Tibial artery (tissue), 4 donors: ENCODE data around the gene MAPKAP1.

Experiments used
- DNase-seq, 2 donors: peaks; one replicate each; pipeline ENCODE4 v3.0.0-alpha.2; 2019
- H3K27ac ChIP-seq, 2 donors: fragments of 200-600 bp; sonication (generic) in 1 of 2; 1 replicate in 1 of 2; 2 replicates in 1 of 2; pipeline ENCODE4 v1.5.1; 2018 to 2019; ENCODE audit warnings: mild to moderate bottlenecking in 1 of 2
- H3K27me3 ChIP-seq, 2 donors: fragments of 200-600 bp; sonication (generic) in 1 of 2; one replicate each; pipeline versions ENCODE4 v1.5.1 to v1.6.0; 2016 to 2019
- H3K36me3 ChIP-seq, 3 donors: fragments of 200-600 bp; sonication (generic) in 2 of 3; one replicate each; pipeline ENCODE4 v1.5.1; 2016 to 2019; ENCODE audit warnings: mild to moderate bottlenecking in 2 of 3
- H3K4me1 ChIP-seq, 4 donors: fragments of 200-600 bp; sonication (generic) in 2 of 4; 1 replicate in 3 of 4; 2 replicates in 1 of 4; pipeline ENCODE4 v1.5.1; 2016 to 2019
- H3K4me3 ChIP-seq, 2 donors: fragments of 200-600 bp; sonication (generic) in 1 of 2; 1 replicate in 1 of 2; 2 replicates in 1 of 2; pipeline ENCODE4 v1.5.1; 2018 to 2019; ENCODE audit warnings: mild to moderate bottlenecking in 2 of 2
- H3K9me3 ChIP-seq, 3 donors: fragments of 200-600 bp; sonication (generic) in 1 of 3; one replicate each; pipeline ENCODE4 v1.5.1; 2016 to 2019
- CTCF ChIP-seq, 2 experiments: fragments of 200-600 bp in 1 of 2; fragments of 450-650 bp in 1 of 2; IDR thresholded peaks; one replicate each; pipeline ENCODE4 v1.5.1; 2017 to 2019; ENCODE audit warnings: antibody characterized with exemption in 2 of 2, mild to moderate bottlenecking in 1 of 2, moderate library complexity in 1 of 2
- intact Hi-C: fragments of 100-400 bp; cut with DNase I; formaldehyde crosslinking; loops from one replicate; pipeline ENCODE4 v1.15.0; 2023; ENCODE audit warnings: low total_unique reads

The MAPKAP1 gene

GRCh38 chr9:125463926-125464325 lies 243.1 kb downstream of the MAPKAP1 start:
- Histone ChIP-seq H3K9me3 (no peaks in the 10 kb centered on the region), H3K27me3 (no peaks in the 10 kb centered on the region), H3K4me1 (peaks cover 0 to 25% (median 3%) of the 10 kb centered on the region in 4 donors), H3K27ac (no peak overlapping the region), H3K4me3 (no peak overlapping the region), H3K36me3 (peaks cover 0 to 20% (median 11%) of the 10 kb centered on the region in 3 donors)
- intact Hi-C loops = no loop called here
- no peak for TF ChIP-seq CTCF (IDR thresholded peaks at IDR 0.05)
- DNase-seq = no peak

GRCh38 chr9:125462861-125463291 lies 244.1 kb downstream of the MAPKAP1 start:
- Histone ChIP-seq H3K27ac (no peak overlapping the region), H3K4me1 (peaks cover 0 to 25% (median 3%) of the 10 kb centered on the region in 4 donors), H3K9me3 (no peaks in the 10 kb centered on the region), H3K27me3 (no peaks in the 10 kb centered on the region), H3K4me3 (no peak overlapping the region), H3K36me3 (peaks cover 0 to 20% (median 11%) of the 10 kb centered on the region in 3 donors)
- no peak for DNase-seq
- TF ChIP-seq CTCF (IDR thresholded peaks at IDR 0.05) = no peak
- intact Hi-C loops = no loop called here

GRCh38 chr9:125461636-125462190 lies 245.3 kb downstream of the MAPKAP1 start:
- DNase-seq = no peak
- Histone ChIP-seq H3K27ac (no peak overlapping the region), H3K4me1 (peaks cover 0 to 25% (median 3%) of the 10 kb centered on the region in 4 donors), H3K27me3 (no peaks in the 10 kb centered on the region), H3K4me3 (no peak overlapping the region), H3K9me3 (peaks cover 0 to 3% (median 0%) of the 10 kb centered on the region in 3 donors), H3K36me3 (peaks cover 0 to 11% (median 11%) of the 10 kb centered on the region in 3 donors)
- intact Hi-C loops = no loop called here
- TF ChIP-seq CTCF (IDR thresholded peaks at IDR 0.05) = no peak

GRCh38 chr9:125460883-125461635 lies 245.9 kb downstream of the MAPKAP1 start:
- no peaks in the 10 kb centered on the region for H3K27me3 ChIP-seq
- H3K9me3 ChIP-seq = peaks cover 0 to 9% (median 2%) of the 10 kb centered on the region in 3 donors
- no peak for TF ChIP-seq CTCF (IDR thresholded peaks at IDR 0.05)
- no peak overlapping the region for H3K27ac ChIP-seq
- intact Hi-C loops = no loop called here
- peaks cover 0 to 25% (median 3%) of the 10 kb centered on the region in 4 donors for H3K4me1 ChIP-seq
- DNase-seq = no peak
- no peak overlapping the region for H3K4me3 ChIP-seq
- peaks cover 0 to 11% (median 5%) of the 10 kb centered on the region in 3 donors for H3K36me3 ChIP-seq

GRCh38 chr9:125460346-125460745 lies 246.7 kb downstream of the MAPKAP1 start:
- intact Hi-C loops = no loop called here
- no peak overlapping the region for H3K27ac ChIP-seq
- TF ChIP-seq CTCF (IDR thresholded peaks at IDR 0.05) = no peak

More at GRCh38 chr9:125460346-125460745, 246.7 kb downstream of the MAPKAP1 start:
- peaks cover 0 to 9% (median 4%) of the 10 kb centered on the region in 3 donors for H3K9me3 ChIP-seq
- no peak for DNase-seq
- H3K27me3 ChIP-seq = no peaks in the 10 kb centered on the region
- H3K4me3 ChIP-seq = no peak overlapping the region
- H3K36me3 ChIP-seq = peaks cover 0 to 11% (median 3%) of the 10 kb centered on the region in 3 donors
- H3K4me1 ChIP-seq = peaks cover 0 to 25% (median 3%) of the 10 kb centered on the region in 4 donors
